Measurements from ENCODE around the gene KIAA0319L.

DNA sequence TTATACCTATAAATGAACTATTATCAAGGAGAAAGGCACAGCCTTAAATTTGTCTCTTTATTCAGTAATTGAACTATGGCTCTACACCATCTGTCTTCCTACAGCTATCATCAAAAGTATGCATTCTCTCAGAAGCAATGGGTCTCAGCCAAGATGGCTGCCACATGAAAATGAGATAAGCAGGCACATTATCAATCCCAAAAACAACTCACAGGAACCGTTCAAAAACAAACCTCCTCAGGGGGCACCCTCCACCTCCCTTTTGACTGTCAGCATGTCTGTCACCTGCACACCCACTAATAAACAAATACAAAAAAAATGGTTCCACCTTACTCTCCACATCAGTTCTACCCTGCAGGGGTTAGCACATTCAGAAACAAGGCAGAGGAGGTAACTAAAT is 23.6 kb downstream of the KIAA0319L start:
- TF ChIP-seq, protein P1, sequence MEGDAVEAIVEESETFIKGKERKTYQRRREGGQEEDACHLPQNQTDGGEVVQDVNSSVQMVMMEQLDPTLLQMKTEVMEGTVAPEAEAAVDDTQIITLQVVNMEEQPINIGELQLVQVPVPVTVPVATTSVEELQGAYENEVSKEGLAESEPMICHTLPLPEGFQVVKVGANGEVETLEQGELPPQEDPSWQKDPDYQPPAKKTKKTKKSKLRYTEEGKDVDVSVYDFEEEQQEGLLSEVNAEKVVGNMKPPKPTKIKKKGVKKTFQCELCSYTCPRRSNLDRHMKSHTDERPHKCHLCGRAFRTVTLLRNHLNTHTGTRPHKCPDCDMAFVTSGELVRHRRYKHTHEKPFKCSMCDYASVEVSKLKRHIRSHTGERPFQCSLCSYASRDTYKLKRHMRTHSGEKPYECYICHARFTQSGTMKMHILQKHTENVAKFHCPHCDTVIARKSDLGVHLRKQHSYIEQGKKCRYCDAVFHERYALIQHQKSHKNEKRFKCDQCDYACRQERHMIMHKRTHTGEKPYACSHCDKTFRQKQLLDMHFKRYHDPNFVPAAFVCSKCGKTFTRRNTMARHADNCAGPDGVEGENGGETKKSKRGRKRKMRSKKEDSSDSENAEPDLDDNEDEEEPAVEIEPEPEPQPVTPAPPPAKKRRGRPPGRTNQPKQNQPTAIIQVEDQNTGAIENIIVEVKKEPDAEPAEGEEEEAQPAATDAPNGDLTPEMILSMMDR (IDR thresholded peaks at IDR 0.05): no peak
- TF ChIP-seq POLR2A (IDR thresholded peaks at IDR 0.05): no peak

Measured in transverse colon (tissue), 3 donors.